ENCODE results near the gene HAUS6.

GRCh38 chr9:19057033-19057432 is 45.7 kb downstream of the HAUS6 start:
- TF ChIP-seq, protein P1, sequence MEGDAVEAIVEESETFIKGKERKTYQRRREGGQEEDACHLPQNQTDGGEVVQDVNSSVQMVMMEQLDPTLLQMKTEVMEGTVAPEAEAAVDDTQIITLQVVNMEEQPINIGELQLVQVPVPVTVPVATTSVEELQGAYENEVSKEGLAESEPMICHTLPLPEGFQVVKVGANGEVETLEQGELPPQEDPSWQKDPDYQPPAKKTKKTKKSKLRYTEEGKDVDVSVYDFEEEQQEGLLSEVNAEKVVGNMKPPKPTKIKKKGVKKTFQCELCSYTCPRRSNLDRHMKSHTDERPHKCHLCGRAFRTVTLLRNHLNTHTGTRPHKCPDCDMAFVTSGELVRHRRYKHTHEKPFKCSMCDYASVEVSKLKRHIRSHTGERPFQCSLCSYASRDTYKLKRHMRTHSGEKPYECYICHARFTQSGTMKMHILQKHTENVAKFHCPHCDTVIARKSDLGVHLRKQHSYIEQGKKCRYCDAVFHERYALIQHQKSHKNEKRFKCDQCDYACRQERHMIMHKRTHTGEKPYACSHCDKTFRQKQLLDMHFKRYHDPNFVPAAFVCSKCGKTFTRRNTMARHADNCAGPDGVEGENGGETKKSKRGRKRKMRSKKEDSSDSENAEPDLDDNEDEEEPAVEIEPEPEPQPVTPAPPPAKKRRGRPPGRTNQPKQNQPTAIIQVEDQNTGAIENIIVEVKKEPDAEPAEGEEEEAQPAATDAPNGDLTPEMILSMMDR (conservative IDR thresholded peaks at IDR 0.05) = no peak
- no peak for TF ChIP-seq ZFX (IDR thresholded peaks at IDR 0.05)
